Liver (tissue), 9 donors: ENCODE measurements around the gene PLA2G4D. TPM values are rescaled to one million over a fixed set of nuclear protein-coding genes. Genes with fewer than 3 reads are reported as not detected.

Experiments used
- DNase-seq: peaks from one replicate; pipeline ENCODE4 v3.0.0-alpha.2; 2017; ENCODE audit warnings: low spot score
- H3K27ac ChIP-seq, 2 donors: one replicate each; pipeline ENCODE4 v1.7.0; 2013; ENCODE audit warnings: inconsistent platforms in 2 of 2, low read length in 2 of 2, control low read depth in 1 of 2, low read depth in 1 of 2, mild to moderate bottlenecking in 1 of 2
- H3K27me3 ChIP-seq, 4 donors: one replicate each; pipeline versions ENCODE4 v1.6.1 to v1.7.0; 2013; ENCODE audit warnings: low read length in 3 of 4, inconsistent platforms in 1 of 4, mild to moderate bottlenecking in 1 of 4, moderate library complexity in 1 of 4; ENCODE audit not compliant: control insufficient read depth in 4 of 4, insufficient read depth in 4 of 4
- H3K36me3 ChIP-seq, 4 donors: one replicate each; pipeline versions ENCODE4 v1.6.1 to v1.7.0; 2013; ENCODE audit warnings: low read length in 3 of 4, mild to moderate bottlenecking in 3 of 4, low read depth in 1 of 4, moderate library complexity in 1 of 4; ENCODE audit not compliant: control insufficient read depth in 4 of 4, insufficient read depth in 3 of 4
- H3K4me1 ChIP-seq, 4 donors: one replicate each; pipeline versions ENCODE4 v1.6.1 to v1.7.0; 2013; ENCODE audit warnings: low read length in 3 of 4, mild to moderate bottlenecking in 3 of 4, moderate library complexity in 1 of 4; ENCODE audit not compliant: control insufficient read depth in 4 of 4, insufficient read depth in 4 of 4
- H3K4me3 ChIP-seq, 3 donors: one replicate each; pipeline versions ENCODE4 v1.6.1 to v1.7.0; 2013; ENCODE audit warnings: low read length in 3 of 3, control low read depth in 1 of 3, low read depth in 1 of 3, mild to moderate bottlenecking in 1 of 3
- H3K9ac ChIP-seq, 2 donors: one replicate each; pipeline ENCODE4 v1.7.0; 2013; ENCODE audit warnings: low read length in 2 of 2, mild to moderate bottlenecking in 2 of 2, moderate library complexity in 2 of 2, control low read depth in 1 of 2, low read depth in 1 of 2
- H3K9me3 ChIP-seq, 4 donors: one replicate each; pipeline versions ENCODE4 v1.6.1 to v1.7.0; 2013; ENCODE audit warnings: low read length in 3 of 4; ENCODE audit not compliant: control insufficient read depth in 4 of 4
- EGR1 ChIP-seq, 2 donors: IDR thresholded peaks; 2 replicates each; pipeline ENCODE4 v1.6.1; 2016 to 2018; ENCODE audit warnings: antibody characterized with exemption in 2 of 2, low read depth in 2 of 2
- FOXA1 ChIP-seq: IDR thresholded peaks from 2 replicates; pipeline ENCODE4 v1.6.1; 2016; ENCODE audit warnings: antibody characterized with exemption
- GABPA ChIP-seq, 2 donors: IDR thresholded peaks in 1 of 2; conservative IDR thresholded peaks in 1 of 2; 2 replicates each; pipeline ENCODE4 v1.6.1; 2016; ENCODE audit warnings: antibody characterized with exemption in 2 of 2, mild to moderate bottlenecking in 1 of 2, moderate library complexity in 1 of 2
- HNF4A ChIP-seq, 2 donors: conservative IDR thresholded peaks; 2 replicates each; pipeline ENCODE4 v1.6.1; 2016; ENCODE audit warnings: antibody characterized with exemption in 2 of 2, mild to moderate bottlenecking in 2 of 2
- HNF4G ChIP-seq: IDR thresholded peaks from 2 replicates; pipeline ENCODE4 v1.6.1; 2016; ENCODE audit warnings: antibody characterized with exemption
- NR2F2 ChIP-seq: IDR thresholded peaks from 2 replicates; pipeline ENCODE4 v1.6.1; 2016; ENCODE audit warnings: antibody characterized with exemption
- SP1 ChIP-seq: IDR thresholded peaks from 2 replicates; pipeline ENCODE4 v1.6.1; 2018; ENCODE audit warnings: antibody characterized with exemption, mild to moderate bottlenecking
- TAF1 ChIP-seq: conservative IDR thresholded peaks from 2 replicates; pipeline ENCODE4 v1.6.1; 2016; ENCODE audit warnings: antibody characterized with exemption, mild to moderate bottlenecking
- YY1 ChIP-seq: IDR thresholded peaks from 2 replicates; pipeline ENCODE4 v1.6.1; 2016; ENCODE audit warnings: antibody characterized with exemption, mild to moderate bottlenecking
- ZBTB33 ChIP-seq: IDR thresholded peaks from 2 replicates; pipeline ENCODE4 v1.6.1; 2016; ENCODE audit warnings: antibody characterized with exemption
- WGBS: extraction: QIAGEN DNeasy Blood & Tissue Kit; methylation state at CpG from one replicate; pipeline ENCODE4 v1.1.7; 2013; 5-methylcytosine and 5-hydroxymethylcytosine counted together
- polyA plus RNA-seq, 2 donors: library from polyadenylated mRNA; stranded (reverse) in 1 of 2; unstranded in 1 of 2; fragments of 200-250 nt in 1 of 2; fragments of >200 nt in 1 of 2; fragmentation: Nextera tagmentation in 1 of 2; extraction: Ambion mirVana in 1 of 2; gene quantifications; one replicate each; pipeline versions ENCODE4 v1.2.1 to v1.2.3, GENCODE V29; 2013 to 2015
- total RNA-seq, 2 donors: library from RNA; depleted of rRNA; stranded (reverse); fragments of >200 nt; gene quantifications; one replicate each; pipeline ENCODE4 v1.2.3, GENCODE V29; 2014
- TF ChIP-seq, protein P1 (sequence below): IDR thresholded peaks from 2 replicates; pipeline ENCODE4 v1.6.1; 2016; ENCODE audit warnings: antibody characterized with exemption
- TF ChIP-seq, protein P2 (sequence below): fragments of 150-350 bp; IDR thresholded peaks from 2 replicates; pipeline ENCODE4 v1.5.1; 2017; ENCODE audit warnings: improper control_type of control experiment, low read depth, low read length; ENCODE audit not compliant: missing input control
- donor health status: healthy.
- donor health status: healthy.
- donor health status: healthy.
- donor health status: healthy.
- donor health status: healthy.

The PLA2G4D gene
- total and polyA plus RNA-seq, 4 donors: not detected

DNA sequence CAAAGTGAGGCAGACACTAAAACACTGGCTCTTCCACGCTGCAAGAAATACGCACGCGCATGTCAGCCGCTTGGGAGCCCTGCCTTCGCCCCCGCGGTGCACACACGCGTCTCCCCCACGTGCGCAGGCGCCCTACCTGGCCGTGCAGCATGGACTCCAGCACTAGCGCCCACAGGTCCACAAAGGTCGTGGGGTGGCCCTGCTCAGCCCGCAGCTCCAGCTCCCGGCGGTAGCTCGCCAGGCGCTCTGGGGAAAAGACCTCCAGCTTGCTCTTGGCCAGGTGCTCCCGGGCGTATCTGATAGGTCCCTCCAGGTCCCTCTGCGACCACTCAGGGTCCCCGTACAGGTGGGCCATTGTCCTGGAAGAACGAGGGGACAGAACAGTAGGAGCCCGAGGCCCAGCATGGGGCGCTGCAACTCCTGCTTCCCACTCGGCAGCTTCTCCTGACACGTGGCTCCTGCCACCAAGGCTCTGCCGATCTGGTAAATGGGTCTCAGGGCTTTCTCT is 14.9 kb downstream of the PLA2G4D start:
- Histone ChIP-seq H3K9me3 (no peaks in the 10 kb centered on the region), H3K4me1 (peaks cover 0 to 2% (median 0%) of the 10 kb centered on the region in 4 donors), H3K27ac (no peak overlapping the region), H3K9ac (no peak overlapping the region), H3K4me3 (no peak overlapping the region), H3K27me3 (no peaks in the 10 kb centered on the region), H3K36me3 (no peaks in the 10 kb centered on the region)
- TF ChIP-seq ZBTB33 (no peak), GABPA (IDR thresholded peaks at IDR 0.05 in 1 of 2, conservative IDR thresholded peaks at IDR 0.05 in 1 of 2) (no peak), SP1 (no peak), FOXA1 (no peak), EGR1 (IDR thresholded peaks at IDR 0.05; ENCODE audit: low read depth in 2 of 2) (no peak)
- TF ChIP-seq, protein P1, sequence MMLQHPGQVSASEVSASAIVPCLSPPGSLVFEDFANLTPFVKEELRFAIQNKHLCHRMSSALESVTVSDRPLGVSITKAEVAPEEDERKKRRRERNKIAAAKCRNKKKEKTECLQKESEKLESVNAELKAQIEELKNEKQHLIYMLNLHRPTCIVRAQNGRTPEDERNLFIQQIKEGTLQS: no peak
- no peak for DNase-seq
- 80% methylated on average over 31 of the region's 31 CpGs for WGBS

DNA sequence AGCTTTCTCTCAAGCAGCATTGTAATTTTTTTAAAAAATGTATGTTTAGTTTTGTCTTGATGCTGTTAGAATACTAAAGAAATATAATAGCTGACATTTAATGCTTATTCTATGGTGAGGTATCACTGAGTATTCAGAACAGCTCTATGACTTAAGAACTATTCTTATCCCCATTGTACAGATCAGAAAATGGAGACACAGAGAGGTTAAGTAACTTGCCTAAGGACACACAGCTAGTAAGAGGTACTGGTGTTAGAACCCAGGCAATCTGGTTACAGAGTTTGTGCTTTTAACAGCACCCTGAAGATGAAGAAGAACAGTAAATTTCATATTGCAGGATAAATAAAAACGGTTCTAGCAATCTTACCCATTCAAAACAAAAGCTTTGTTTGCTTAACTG is 15.5 kb downstream of the PLA2G4D start:
- no peak overlapping the region for H3K4me3 ChIP-seq
- no peaks in the 10 kb centered on the region for H3K36me3 ChIP-seq
- no peaks in the 10 kb centered on the region for H3K9me3 ChIP-seq
- no peaks in the 10 kb centered on the region for H3K4me1 ChIP-seq
- no peak overlapping the region for H3K9ac ChIP-seq
- H3K27me3 ChIP-seq: no peaks in the 10 kb centered on the region
- WGBS: 66% methylated on average over 1 of the region's 1 CpG
- TF ChIP-seq, protein P2, sequence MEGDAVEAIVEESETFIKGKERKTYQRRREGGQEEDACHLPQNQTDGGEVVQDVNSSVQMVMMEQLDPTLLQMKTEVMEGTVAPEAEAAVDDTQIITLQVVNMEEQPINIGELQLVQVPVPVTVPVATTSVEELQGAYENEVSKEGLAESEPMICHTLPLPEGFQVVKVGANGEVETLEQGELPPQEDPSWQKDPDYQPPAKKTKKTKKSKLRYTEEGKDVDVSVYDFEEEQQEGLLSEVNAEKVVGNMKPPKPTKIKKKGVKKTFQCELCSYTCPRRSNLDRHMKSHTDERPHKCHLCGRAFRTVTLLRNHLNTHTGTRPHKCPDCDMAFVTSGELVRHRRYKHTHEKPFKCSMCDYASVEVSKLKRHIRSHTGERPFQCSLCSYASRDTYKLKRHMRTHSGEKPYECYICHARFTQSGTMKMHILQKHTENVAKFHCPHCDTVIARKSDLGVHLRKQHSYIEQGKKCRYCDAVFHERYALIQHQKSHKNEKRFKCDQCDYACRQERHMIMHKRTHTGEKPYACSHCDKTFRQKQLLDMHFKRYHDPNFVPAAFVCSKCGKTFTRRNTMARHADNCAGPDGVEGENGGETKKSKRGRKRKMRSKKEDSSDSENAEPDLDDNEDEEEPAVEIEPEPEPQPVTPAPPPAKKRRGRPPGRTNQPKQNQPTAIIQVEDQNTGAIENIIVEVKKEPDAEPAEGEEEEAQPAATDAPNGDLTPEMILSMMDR: no peak
- no peak for DNase-seq
- no peak overlapping the region for H3K27ac ChIP-seq

- Histone ChIP-seq H3K9ac (no peak overlapping the region), H3K27me3 (no peaks in the 10 kb centered on the region), H3K9me3 (no peaks in the 10 kb centered on the region), H3K4me1 (no peaks in the 10 kb centered on the region), H3K36me3 (no peaks in the 10 kb centered on the region), H3K4me3 (no peak overlapping the region), H3K27ac (no peak overlapping the region)
- TF ChIP-seq NR2F2 (no peak), YY1 (no peak), GABPA (IDR thresholded peaks at IDR 0.05 in 1 of 2, conservative IDR thresholded peaks at IDR 0.05 in 1 of 2) (no peak), HNF4G (no peak), TAF1 (no peak), HNF4A (conservative IDR thresholded peaks at IDR 0.05) (no peak), SP1 (no peak), FOXA1 (no peak)
- TF ChIP-seq, protein P2: no peak
- TF ChIP-seq, protein P1: no peak
- DNase-seq: no peak
- 84% methylated on average over 3 of the region's 3 CpGs for WGBS
These were observed 16.7 kb downstream of the PLA2G4D start for GRCh38 chr15:42077689-42078088.
